Calu3 (cell line): ENCODE measurements around the gene IRF2BP2. TPM values are rescaled to one million over a fixed set of nuclear protein-coding genes. Genes with fewer than 3 reads are reported as not detected.

Experiments used
- BruUV-seq: library from RNA; stranded (reverse); fragments of 400-500 nt; replicated peaks from 2 replicates; lab custom pipeline; 2021; lab: Mats Ljungman, UMichigan
- CTCF ChIA-PET: fragments of 300-600 bp; sonication (Branson Sonifier 250); formaldehyde crosslinking; loops from one replicate; lab custom pipeline; 2022; ENCODE audit warnings: antibody characterized with exemption; lab: Charles Lee
- DNase-seq: peaks from one replicate; pipeline ENCODE4 v3.0.0; 2022
- H3K27ac Mint-ChIP-seq: one replicate; pipeline ENCODE4 v1.8.0; 2022; ENCODE audit warnings: mixed read lengths; ENCODE audit not compliant: unreplicated experiment
- H3K27me3 Mint-ChIP-seq: one replicate; pipeline ENCODE4 v1.8.0; 2022; ENCODE audit warnings: mixed read lengths; ENCODE audit not compliant: unreplicated experiment
- H3K36me3 Mint-ChIP-seq: one replicate; pipeline ENCODE4 v1.8.0; 2022; ENCODE audit warnings: mild to moderate bottlenecking, moderate library complexity, mixed read lengths; ENCODE audit not compliant: insufficient read depth, unreplicated experiment
- H3K4me1 Mint-ChIP-seq: one replicate; pipeline ENCODE4 v1.8.0; 2022; ENCODE audit warnings: mild to moderate bottlenecking, low read depth, mixed read lengths; ENCODE audit not compliant: unreplicated experiment
- H3K4me3 Mint-ChIP-seq: one replicate; pipeline ENCODE4 v1.8.0; 2022; ENCODE audit warnings: mild to moderate bottlenecking, low read depth, moderate library complexity, mixed read lengths; ENCODE audit not compliant: unreplicated experiment
- H3K9me3 Mint-ChIP-seq: one replicate; pipeline ENCODE4 v1.8.0; 2022; ENCODE audit warnings: low read depth, mixed read lengths; ENCODE audit not compliant: unreplicated experiment
- intact Hi-C: fragments of 100-400 bp; cut with micrococcal nuclease; formaldehyde crosslinking; loops from one replicate; pipeline ENCODE4 v1.10.0; 2022; ENCODE audit not compliant: unreplicated experiment
- total RNA-seq: library from RNA; stranded (reverse); gene quantifications from 2 replicates; pipeline ENCODE4 v1.2.3, GENCODE V29; 2022
- TF ChIP-seq, protein P1 (sequence below): fragments of 200-600 bp; IDR thresholded peaks from one replicate; pipeline ENCODE4 v1.8.0; 2022; ENCODE audit warnings: antibody characterized with exemption; ENCODE audit not compliant: unreplicated experiment

Gene IRF2BP2
- total RNA-seq, 1 experiment from 2014 or later, result 192 TPM

DNA sequence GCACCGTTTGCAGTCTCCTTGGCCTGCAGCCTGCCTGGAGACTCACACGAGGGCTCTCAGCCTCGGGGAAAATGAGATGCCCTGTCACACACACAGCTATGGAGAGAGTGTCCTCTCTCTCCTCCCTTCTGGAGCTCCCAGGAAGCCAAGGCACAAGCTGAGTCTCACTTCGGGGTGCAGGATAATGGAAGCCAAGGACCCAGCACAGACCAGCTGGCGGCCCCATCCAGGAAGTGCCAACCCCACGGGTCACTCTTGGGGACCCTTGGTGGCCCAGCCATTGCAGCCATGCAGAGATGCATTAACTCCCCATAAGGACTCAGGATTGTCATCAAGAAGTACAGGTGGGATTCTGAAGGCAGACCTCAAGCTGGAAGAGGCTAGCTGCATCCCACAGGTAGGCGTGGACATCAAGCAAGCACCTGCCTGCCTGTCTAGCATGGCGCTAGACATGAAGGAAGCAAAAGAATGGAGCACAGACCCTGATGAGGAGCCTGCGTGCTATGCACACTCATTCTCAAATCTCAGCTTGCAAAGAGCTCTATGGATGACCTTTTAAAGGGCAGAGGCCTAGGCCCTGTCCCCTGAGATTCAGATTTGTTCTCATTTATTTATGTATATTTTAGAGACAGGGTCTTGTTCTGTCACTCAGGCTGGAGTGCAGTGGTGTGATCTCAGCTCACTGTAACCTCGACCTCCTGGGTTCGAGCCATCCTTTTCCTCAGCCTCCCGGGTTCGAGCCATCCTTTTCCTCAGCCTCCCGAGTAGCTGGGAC is 49.9 kb downstream of the IRF2BP2 start:
- no peak overlapping the region for H3K4me3 Mint-ChIP-seq
- TF ChIP-seq, protein P1, sequence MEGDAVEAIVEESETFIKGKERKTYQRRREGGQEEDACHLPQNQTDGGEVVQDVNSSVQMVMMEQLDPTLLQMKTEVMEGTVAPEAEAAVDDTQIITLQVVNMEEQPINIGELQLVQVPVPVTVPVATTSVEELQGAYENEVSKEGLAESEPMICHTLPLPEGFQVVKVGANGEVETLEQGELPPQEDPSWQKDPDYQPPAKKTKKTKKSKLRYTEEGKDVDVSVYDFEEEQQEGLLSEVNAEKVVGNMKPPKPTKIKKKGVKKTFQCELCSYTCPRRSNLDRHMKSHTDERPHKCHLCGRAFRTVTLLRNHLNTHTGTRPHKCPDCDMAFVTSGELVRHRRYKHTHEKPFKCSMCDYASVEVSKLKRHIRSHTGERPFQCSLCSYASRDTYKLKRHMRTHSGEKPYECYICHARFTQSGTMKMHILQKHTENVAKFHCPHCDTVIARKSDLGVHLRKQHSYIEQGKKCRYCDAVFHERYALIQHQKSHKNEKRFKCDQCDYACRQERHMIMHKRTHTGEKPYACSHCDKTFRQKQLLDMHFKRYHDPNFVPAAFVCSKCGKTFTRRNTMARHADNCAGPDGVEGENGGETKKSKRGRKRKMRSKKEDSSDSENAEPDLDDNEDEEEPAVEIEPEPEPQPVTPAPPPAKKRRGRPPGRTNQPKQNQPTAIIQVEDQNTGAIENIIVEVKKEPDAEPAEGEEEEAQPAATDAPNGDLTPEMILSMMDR, result no peak
- CTCF ChIA-PET, result no interaction called here
- peaks cover 4% of the 10 kb centered on the region for H3K36me3 Mint-ChIP-seq
- no peaks in the 10 kb centered on the region for H3K9me3 Mint-ChIP-seq
- no TSS peak for BruUV-seq
- no peak overlapping the region for H3K27ac Mint-ChIP-seq
- no peaks in the 10 kb centered on the region for H3K27me3 Mint-ChIP-seq
- peaks cover 27% of the 10 kb centered on the region for H3K4me1 Mint-ChIP-seq
- no peak for DNase-seq
- intact Hi-C loops, result no loop called here

DNA sequence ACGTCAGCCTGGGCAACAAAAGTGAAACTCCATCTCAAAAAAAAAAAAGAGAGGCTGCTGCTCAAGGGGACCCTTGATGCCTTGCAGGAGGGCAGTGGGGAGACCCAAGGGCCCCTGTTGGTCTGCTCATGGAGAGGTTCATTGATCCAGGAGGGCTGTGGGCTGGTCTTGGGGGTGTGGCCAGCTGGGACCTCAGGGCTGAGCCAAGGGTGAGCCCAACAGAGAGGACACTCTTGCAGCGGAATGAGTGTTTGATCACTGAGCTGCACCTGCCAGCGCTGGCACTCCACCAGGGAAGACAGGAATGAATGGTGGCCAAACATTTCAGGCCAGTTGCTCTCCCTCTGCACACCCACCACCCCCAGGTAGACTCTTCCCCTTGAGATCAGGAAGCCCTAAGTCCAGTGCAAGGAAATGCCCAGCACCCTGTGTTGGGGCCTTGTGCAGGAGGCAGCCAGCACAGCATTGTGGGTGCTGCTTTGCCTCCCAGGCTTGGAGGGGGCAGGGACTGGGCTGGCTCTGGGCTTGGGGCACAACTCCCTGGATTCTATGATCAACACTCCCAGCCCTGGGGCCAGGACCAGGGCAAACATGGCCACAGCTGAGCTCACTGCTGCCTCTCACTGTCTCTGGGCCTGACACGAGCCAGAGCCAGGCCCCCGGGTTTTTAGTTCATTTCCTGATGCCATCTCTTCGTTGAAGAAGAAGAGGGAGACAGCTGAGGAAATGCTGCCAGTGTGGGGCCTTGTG is 50.7 kb downstream of the IRF2BP2 start:
- Mint-ChIP-seq H3K27ac (no peak overlapping the region), H3K27me3 (no peaks in the 10 kb centered on the region), H3K36me3 (peaks cover 4% of the 10 kb centered on the region), H3K4me1 (peaks cover 19% of the 10 kb centered on the region), H3K4me3 (no peak overlapping the region), H3K9me3 (no peaks in the 10 kb centered on the region)
- no TSS peak for BruUV-seq
- intact Hi-C loops, result no loop called here
- CTCF ChIA-PET, result no interaction called here
- DNase-seq, result no peak
- TF ChIP-seq, protein P1, result no peak

DNA sequence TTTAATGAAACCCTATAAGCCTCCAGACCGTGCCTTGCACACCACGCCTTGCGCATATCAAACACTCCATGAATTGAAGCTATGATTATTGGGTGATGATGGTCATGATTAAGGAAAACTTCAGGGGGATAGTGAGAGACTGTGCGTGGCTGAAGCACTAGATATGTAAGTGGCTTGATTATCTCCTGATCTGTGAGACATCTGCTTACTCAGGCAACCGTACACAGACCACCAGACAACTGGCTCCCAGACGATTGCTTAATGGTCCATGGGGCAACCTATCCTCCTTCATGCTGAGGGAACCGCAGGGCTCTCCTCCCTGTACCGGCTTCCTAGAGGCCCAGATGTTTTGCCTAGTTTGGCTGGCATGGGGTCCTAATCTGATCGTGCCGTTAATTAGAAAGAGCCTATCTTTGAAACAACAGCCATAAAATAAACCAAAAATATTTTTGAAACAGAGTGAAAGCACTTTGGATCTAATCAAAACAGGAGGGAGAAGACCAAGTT is 51.6 kb downstream of the IRF2BP2 start:
- no peak for DNase-seq
- H3K27me3 Mint-ChIP-seq, result no peaks in the 10 kb centered on the region
- intact Hi-C loops, result no loop called here
- no peak overlapping the region for H3K4me3 Mint-ChIP-seq
- CTCF ChIA-PET, result no interaction called here
- TF ChIP-seq, protein P1, result no peak
- peaks cover 26% of the 10 kb centered on the region for H3K4me1 Mint-ChIP-seq
- H3K9me3 Mint-ChIP-seq, result no peaks in the 10 kb centered on the region
- H3K27ac Mint-ChIP-seq, result no peak overlapping the region
- no TSS peak for BruUV-seq
- peaks cover 4% of the 10 kb centered on the region for H3K36me3 Mint-ChIP-seq

DNA sequence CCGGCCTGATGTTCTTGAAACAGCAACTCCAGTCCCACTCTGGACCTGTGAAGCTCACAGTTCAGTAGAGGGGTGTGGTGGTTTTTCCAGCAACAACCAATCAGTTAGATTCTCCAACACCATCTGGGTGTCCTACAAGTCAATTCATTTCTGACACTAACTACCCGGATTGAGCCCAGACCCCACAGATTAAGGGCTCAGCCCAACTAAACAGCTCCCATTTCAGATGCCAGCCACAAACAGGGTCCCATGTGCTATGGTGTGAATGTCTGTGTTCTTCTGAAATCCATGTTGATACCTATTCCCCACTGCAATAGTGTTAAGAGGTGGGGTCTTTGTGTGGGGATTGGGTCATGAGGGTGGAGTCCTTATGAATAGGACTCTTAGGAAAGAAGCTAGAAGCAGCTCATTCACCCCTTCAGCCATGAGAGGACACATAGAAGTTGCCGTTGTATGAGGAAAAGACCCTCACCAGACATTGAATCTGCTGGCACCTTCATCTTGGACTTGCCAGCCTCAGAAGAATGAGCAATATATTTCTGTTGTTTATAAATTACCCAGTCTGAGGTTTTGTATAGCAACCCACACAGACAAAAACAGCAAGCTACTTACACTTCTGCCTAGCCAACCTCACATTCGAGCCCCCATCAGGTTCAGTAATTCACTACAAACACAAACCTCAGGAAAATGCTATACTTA is 53.6 kb downstream of the IRF2BP2 start:
- BruUV-seq, result no TSS peak
- Mint-ChIP-seq H3K36me3 (peaks cover 2% of the 10 kb centered on the region), H3K27me3 (no peaks in the 10 kb centered on the region), H3K9me3 (no peaks in the 10 kb centered on the region), H3K4me1 (peaks cover 23% of the 10 kb centered on the region), H3K27ac (no peak overlapping the region), H3K4me3 (no peak overlapping the region)
- CTCF ChIA-PET, result interaction anchor here (0.7 to 1.3 kb wide), 3 partner anchors 8 to 232 kb away, joined by 3 to 4 read pairs (median 3); no protein-coding TSS in a partner anchor
- no peak for DNase-seq
- TF ChIP-seq, protein P1, result no peak
- intact Hi-C loops, result no loop called here
